ENCODE results near the gene OR51F1. TPM values are rescaled to one million over a fixed set of nuclear protein-coding genes. Genes with fewer than 3 reads are reported as not detected.
"Not testable (repeated sequence)": the region's sequence is repeated elsewhere in the genome, so short reads cannot be mapped to it uniquely, and the experiment has no call there.

The OR51F1 gene
- total RNA-seq, result not detected
- long read RNA-seq, result 0 reads

GRCh38 chr11:4769838-4770237 is at the start of gene OR51F1:
OR51F1 (minus strand) TSS chr11:4769938; CDS start chr11:4769938, 0 bp downstream.
- no peak for DNase-seq (ENCODE audit: low spot score)
- intact Hi-C loops (cut with DNase I), result no loop called here

- intact Hi-C loops (cut with DNase I), result no loop called here
- DNase-seq (ENCODE audit: low spot score), result no peak
Measured at GRCh38 chr11:4809246-4809645, 39.5 kb upstream of the OR51F1 start.

- DNase-seq (ENCODE audit: low spot score), result no peak
- intact Hi-C loops (cut with DNase I), result no loop called here
Measured at GRCh38 chr11:4808476-4808875, 38.7 kb upstream of the OR51F1 start.

DNA sequence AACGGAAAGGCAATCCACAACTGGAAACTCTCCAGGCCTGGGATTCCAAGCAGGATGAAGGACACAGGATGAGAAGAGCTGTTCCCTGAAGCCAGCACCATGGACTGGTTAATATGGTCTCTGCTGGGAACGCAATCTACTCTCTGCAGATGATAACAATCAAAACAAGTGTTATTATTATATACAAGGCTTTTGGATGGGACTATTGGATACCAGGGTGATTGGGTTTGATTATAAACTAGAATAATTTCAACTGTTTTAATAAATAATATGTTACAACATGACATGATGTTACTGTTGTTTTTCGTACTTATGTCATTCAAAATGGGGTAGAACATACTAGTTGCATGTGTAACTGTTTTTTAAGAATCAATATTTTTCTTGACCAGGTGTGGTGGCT is 34.5 kb upstream of the OR51F1 start, which contains the start of gene OR52R1:
OR52R1 (minus strand) TSS at position 101 of the 400 bp plus-strand sequence; CDS start at position 101, 0 bp downstream.
- DNase-seq (ENCODE audit: low spot score), result no peak
- intact Hi-C loops (cut with DNase I), result no loop called here

- intact Hi-C loops (cut with DNase I); DNase-seq (ENCODE audit: low spot score): not testable (repeated sequence)
Measured at GRCh38 chr11:4801316-4801715, 31.6 kb upstream of the OR51F1 start.

- intact Hi-C loops (cut with DNase I), result no loop called here
- DNase-seq (ENCODE audit: low spot score), result no peak
Measured at GRCh38 chr11:4798427-4799183, 28.9 kb upstream of the OR51F1 start.

DNA sequence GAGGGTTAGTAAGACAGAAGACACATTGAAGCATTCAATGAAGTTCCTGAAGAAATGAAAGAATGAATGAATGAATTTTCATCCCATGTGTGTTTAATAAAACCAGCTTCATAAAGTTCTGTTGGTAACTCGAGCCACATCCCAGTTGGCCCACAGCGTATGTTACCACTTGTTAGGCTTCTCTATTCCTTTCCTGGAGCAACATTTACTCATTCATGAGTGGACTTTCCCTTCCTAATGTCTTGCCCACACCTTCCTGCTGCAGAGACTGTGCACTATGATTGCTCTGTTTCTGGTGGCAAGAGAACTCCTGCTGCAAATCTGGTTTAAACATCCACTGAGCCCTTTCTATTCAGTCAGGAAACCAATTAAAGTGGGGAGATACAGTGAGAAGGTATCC is 27.5 kb upstream of the OR51F1 start:
- DNase-seq (ENCODE audit: low spot score), result no peak
- intact Hi-C loops (cut with DNase I), result no loop called here

DNA sequence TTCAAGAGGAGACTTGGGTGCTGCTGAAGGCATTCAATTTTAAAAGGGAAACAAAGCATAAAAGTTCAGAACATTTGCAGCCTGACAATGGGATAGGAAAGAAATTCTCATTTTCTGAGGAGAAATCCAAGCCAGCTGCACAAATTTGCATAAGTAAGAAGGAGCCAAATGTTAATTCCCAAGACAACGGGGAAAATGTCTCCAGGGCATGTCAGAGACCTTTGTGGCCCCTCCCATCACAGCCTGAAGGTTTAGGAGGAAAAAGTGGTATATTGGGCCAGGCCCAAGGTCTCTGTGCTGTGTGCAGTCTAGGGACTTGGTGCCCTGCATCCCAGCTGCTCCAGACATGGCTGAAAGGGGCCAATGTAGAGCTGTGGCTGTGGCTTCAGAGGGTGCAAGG is 12.7 kb upstream of the OR51F1 start:
- DNase-seq (ENCODE audit: low spot score), result no peak
- intact Hi-C loops (cut with DNase I), result no loop called here

GRCh38 chr11:4768094-4768493 is 1.6 kb downstream of the OR51F1 start:
- DNase-seq (ENCODE audit: low spot score), result no peak
- intact Hi-C loops (cut with DNase I), result no loop called here

DNA sequence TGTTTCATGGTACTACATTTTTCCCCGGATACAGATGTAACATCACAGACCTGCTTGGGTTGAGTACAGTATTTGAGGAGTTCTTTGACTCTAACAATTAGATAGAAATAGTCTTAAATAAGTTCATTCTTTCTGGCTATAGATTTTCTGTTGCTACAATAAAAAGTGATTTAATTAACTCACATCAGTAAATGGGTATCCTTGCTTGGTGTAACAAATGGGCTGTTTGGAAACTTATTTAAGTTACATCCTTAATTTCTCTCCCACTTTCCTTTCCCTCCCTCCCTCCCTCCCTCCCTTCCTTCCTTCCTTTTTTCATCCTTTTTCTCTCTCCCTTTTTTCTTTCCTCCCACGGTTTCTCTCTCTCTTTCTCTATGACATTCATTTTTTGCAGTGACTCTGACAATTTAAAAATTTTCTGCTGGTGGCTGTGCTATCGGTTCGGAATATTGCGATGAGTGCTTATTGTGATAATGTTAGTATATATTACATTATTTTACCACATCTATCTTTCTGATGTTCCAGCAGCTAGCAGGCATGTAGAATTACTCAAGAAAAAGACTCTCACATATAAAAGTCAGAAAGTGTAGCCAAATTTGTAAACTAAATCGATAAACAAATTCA is 3.2 kb downstream of the OR51F1 start:
- no peak for DNase-seq (ENCODE audit: low spot score)
- intact Hi-C loops (cut with DNase I), result no loop called here

DNA sequence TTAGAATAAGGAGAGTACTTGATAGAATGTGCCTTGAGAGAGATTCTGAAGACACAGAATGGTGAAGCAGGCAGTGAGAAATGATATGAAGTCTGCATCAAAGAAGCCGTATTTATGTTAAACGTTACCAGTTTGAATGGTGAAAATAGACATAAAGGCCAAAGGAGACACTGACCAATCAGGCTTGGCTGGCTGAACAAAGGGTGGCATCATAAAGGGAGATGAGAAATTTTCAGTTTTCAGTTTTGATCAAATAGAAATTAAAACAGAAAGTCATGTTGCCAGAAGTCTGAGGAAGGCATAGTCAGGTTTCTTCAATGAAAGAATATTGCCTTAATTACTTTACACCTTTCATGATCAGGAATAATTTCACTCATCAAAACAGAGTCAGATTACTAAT is 6.6 kb downstream of the OR51F1 start:
- DNase-seq (ENCODE audit: low spot score), result no peak

GRCh38 chr11:4751201-4751600 is 18.5 kb downstream of the OR51F1 start:
- intact Hi-C loops (cut with DNase I), result no loop called here
- no peak for DNase-seq (ENCODE audit: low spot score)

More for the DNA sequence above, 6.6 kb downstream of the OR51F1 start:
- intact Hi-C loops (cut with DNase I), result no loop called here

DNA sequence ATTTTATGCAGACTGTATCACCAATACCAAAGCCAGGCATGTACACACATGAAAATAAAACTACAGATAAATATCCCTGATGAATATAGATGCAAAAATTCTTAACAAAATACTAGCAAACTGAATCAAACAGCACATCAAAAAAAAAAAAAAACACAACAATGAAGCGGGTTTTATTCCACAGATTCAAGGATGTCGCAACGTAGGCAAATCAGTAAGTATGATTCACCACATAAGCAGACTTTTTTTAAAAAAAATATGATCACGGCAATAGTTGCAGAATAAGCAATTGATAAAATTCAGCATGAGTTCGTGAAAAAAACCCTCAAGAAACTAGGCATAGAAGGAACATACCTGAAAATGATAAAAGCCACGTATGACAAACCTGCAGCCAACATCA is 21.3 kb downstream of the OR51F1 start:
- intact Hi-C loops (cut with DNase I), result no loop called here
- no peak for DNase-seq (ENCODE audit: low spot score)

DNA sequence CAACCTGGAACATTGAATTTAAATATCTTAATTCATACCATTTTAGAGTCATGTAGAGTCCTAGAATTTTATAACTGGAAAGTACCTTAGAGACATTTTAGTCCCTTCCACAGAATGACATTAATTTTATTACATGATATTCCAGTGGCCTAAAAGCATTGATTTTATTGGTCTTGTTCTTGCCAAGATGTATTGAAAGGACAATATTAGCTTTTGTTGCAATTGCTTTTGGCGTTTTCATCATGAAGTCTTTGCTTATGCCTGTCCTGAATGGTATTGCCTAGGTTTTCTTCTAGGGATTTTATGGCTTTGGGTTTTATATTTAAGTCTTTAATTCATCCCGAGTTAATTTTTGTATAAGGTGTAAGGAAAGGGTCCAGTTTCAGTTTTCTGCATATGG is 29.0 kb downstream of the OR51F1 start:
- no peak for DNase-seq (ENCODE audit: low spot score)
- intact Hi-C loops (cut with DNase I), result no loop called here

- no peak for DNase-seq (ENCODE audit: low spot score)
- intact Hi-C loops (cut with DNase I), result no loop called here
Measured at GRCh38 chr11:4727171-4727570, 42.6 kb downstream of the OR51F1 start.

DNA sequence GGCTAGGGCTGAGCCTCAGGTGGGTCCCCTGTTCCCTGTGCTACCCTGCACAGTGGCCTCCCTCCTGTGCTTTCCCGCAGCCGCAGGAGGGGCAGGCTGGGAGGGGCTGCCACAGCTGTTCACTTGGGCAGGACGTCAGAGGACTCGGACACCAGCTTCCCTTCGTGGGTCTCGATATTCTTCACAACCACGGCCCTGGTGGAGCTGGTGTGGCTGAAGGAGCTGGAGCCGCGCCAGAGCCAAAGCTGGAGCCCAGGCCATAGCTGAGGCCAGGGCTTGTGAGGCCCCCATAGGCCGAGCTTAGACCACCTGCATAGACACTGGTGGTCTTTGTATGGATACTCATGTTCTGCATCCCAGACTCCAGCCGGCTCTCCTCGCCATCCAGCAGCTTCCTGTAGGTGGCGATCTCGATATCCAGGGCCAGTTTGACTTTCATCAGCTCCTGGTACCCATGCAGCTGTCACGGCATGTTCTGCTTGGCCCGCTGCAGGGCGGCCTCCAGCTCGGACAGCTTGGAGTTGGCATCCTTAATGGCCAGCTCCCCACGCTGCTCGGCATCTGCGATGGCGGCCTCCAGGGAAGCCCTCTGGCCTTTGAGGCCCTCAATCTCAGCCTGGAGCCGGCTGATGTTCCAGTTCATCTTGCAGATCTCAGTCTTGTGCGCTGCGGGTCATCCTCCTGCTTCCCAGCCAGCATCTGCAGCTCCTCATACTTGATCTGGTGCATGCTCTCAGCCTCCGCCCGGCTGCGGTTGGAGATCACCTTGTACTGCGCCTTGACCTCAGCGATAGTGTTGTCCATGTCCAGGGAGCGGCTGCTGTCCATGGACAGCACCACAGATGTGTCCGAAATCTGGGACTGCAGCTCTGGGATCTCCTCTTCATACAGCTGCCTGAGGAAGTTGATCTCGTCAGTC is 46.9 kb downstream of the OR51F1 start:
- intact Hi-C loops (cut with DNase I), result not testable (repeated sequence)

More for the DNA sequence above, 46.9 kb downstream of the OR51F1 start:
- not testable (repeated sequence) for DNase-seq (ENCODE audit: low spot score)

Measured in cardiac septum (tissue), 1 donor.